Kidney (tissue), 14 donors: ENCODE results near the gene THSD4. TPM values are rescaled to one million over a fixed set of nuclear protein-coding genes. Genes with fewer than 3 reads are reported as not detected.
"Not testable (repeated sequence)": the region's sequence is repeated elsewhere in the genome, so short reads cannot be mapped to it uniquely, and the experiment has no call there.

Experiments
- DNase-seq, 5 donors: peaks; one replicate each; pipeline ENCODE4 v3.0.0-alpha.2; 2013 to 2020
- FAIRE-seq: peaks from 2 replicates; lab custom pipeline; 2012; peaks lifted over from hg19 to GRCh38; lab: Jason Lieb, UNC
- H3K27ac ChIP-seq, 2 donors: one replicate each; pipeline ENCODE4 v1.7.0; 2013; ENCODE audit warnings: low read depth in 2 of 2, low read length in 2 of 2, inconsistent platforms in 1 of 2
- H3K27me3 ChIP-seq: one replicate; pipeline ENCODE4 v1.7.1; 2013; ENCODE audit warnings: low read length, inconsistent platforms; ENCODE audit not compliant: control insufficient read depth, insufficient read depth
- H3K36me3 ChIP-seq, 3 donors: one replicate each; pipeline versions ENCODE4 v1.7.0 to v1.7.1; 2013; ENCODE audit warnings: low read length in 3 of 3, control low read depth in 1 of 3, inconsistent platforms in 1 of 3; ENCODE audit not compliant: insufficient read depth in 3 of 3, control insufficient read depth in 2 of 3
- H3K4me1 ChIP-seq, 3 donors: one replicate each; pipeline versions ENCODE4 v1.7.0 to v1.7.1; 2013; ENCODE audit warnings: low read length in 3 of 3, inconsistent platforms in 1 of 3, low read depth in 1 of 3; ENCODE audit not compliant: control insufficient read depth in 2 of 3, insufficient read depth in 2 of 3
- H3K4me3 ChIP-seq, 3 donors: one replicate each; pipeline versions ENCODE4 v1.7.0 to v1.8.1; 2013; ENCODE audit warnings: low read length in 3 of 3, control low read depth in 1 of 3, inconsistent platforms in 1 of 3
- H3K9ac ChIP-seq, 3 donors: one replicate each; pipeline versions ENCODE4 v1.7.0 to v1.7.1; 2013; ENCODE audit warnings: low read length in 3 of 3, control low read depth in 1 of 3, inconsistent platforms in 1 of 3
- H3K9me3 ChIP-seq, 3 donors: one replicate each; pipeline versions ENCODE4 v1.7.0 to v1.7.1; 2013; ENCODE audit warnings: low read length in 3 of 3, control low read depth in 1 of 3, inconsistent platforms in 1 of 3; ENCODE audit not compliant: control insufficient read depth in 2 of 3, insufficient read depth in 1 of 3
- intact Hi-C: fragments of 100-400 bp; cut with DNase I; formaldehyde crosslinking; loops from one replicate; pipeline ENCODE4 v1.11.1; 2022
- polyA plus RNA-seq: library from polyadenylated mRNA; stranded (reverse); fragments of 350-450 nt; fragmentation: Illumina TruSeq; extraction: RNeasy Lipid Tissue Mini Kit (QIAGEN cat#74804); gene quantifications from one replicate; pipeline ENCODE4 v1.2.3, GENCODE V29; 2014; ENCODE audit warnings: low read depth, low replicate concordance; ENCODE audit not compliant: insufficient read depth
- total RNA-seq: library from RNA; stranded (reverse); fragmentation: NEBNext Ultra II Directional; extraction: Animal tissue kit (Norgen Biotek cat#: 25700); gene quantifications from one replicate; pipeline ENCODE4 v1.2.1, GENCODE V29; 2021
- TF ChIP-seq, protein P1 (sequence below): IDR thresholded peaks from 3 replicates; pipeline ENCODE4 v1.5.1; 2012; ENCODE audit warnings: mild to moderate bottlenecking, moderate library complexity, borderline replicate concordance; ENCODE audit not compliant: insufficient read depth; ENCODE audit errors: extremely low read depth
- donor health status: control.
- donor health status: control.
- donor health status: control.
- donor health status: control.
- donor health status: control.
- donor health status: DM: yes; HTN: yes; CAD: no.
- donor health status: Normal renal cell carcinoma (clear cell type).

The THSD4 gene
- total and polyA plus RNA-seq, 2 donors from 2014 or later, result 9.4 to 36.3 TPM

DNA sequence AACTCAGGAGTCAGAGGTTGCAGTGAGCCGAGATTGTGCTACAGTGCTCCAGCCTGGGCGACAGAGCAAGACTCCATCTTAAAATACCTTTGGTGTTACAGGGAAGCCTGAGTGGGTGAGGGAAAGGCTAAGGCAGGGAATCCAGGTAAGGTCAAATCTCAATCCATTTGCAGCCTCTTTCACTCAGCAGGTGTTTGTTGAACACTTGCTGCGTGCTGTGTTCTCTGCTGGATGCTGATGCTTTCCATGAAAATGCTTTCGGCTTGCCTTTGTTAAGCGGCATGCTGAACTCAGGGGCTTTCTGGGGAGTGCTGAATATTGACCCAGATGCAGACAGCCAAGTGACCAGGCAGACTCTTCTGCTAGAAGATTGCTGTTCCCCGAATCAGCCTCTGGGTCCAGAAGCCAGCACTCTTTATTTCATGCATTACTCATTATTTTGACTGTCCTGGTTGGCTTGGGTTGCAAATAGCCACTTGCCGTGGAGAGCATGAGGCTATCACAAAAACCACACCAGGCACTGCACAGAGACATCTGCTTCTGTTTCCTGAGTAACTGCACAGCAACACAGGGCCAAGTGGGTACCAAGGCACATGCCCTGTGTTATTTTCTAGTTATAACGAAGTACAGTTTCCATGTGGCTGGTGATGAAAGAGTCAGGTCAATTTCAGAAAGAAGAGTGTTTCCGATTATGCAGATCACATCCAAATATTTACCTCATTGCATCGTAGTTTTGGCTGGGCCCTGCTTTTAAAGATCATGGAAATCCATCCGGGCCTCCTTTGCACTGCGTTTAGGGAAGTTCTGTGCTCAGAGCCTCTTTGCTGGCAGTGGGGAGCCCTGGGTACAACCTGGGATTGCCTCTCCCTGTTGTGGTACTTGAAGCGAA lies 88.6 kb downstream of the THSD4 start:
- H3K27ac ChIP-seq, result no peak overlapping the region
- H3K36me3 ChIP-seq, result no peaks in the 10 kb centered on the region
- peaks cover 0 to 3% (median 0%) of the 10 kb centered on the region in 3 donors for H3K4me1 ChIP-seq
- FAIRE-seq (no peak), DNase-seq (no peak)
- no peak overlapping the region for H3K4me3 ChIP-seq
- no peak overlapping the region for H3K9ac ChIP-seq
- no peaks in the 10 kb centered on the region for H3K27me3 ChIP-seq
- intact Hi-C loops, result no loop called here
- no peaks in the 10 kb centered on the region for H3K9me3 ChIP-seq
- TF ChIP-seq, protein P1, sequence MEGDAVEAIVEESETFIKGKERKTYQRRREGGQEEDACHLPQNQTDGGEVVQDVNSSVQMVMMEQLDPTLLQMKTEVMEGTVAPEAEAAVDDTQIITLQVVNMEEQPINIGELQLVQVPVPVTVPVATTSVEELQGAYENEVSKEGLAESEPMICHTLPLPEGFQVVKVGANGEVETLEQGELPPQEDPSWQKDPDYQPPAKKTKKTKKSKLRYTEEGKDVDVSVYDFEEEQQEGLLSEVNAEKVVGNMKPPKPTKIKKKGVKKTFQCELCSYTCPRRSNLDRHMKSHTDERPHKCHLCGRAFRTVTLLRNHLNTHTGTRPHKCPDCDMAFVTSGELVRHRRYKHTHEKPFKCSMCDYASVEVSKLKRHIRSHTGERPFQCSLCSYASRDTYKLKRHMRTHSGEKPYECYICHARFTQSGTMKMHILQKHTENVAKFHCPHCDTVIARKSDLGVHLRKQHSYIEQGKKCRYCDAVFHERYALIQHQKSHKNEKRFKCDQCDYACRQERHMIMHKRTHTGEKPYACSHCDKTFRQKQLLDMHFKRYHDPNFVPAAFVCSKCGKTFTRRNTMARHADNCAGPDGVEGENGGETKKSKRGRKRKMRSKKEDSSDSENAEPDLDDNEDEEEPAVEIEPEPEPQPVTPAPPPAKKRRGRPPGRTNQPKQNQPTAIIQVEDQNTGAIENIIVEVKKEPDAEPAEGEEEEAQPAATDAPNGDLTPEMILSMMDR, result no peak

DNA sequence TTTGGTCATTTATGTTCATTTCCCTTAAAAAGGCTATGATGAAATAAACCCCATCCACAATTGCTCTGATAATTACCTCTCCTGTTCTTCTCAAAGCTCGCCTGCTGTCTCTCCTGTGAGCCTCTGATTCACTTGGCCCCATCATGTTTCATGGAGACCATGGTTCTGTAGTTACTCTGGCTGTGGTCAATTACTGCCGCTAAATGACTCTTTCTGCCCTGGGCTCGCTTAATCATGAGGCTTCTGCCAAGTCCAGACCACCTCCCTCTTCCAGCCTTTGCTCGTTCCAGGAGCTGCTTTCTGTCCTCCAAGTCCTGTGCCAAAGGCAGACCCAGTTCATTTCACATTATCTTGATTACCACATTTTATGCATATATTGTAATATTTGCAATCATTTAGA lies 91.9 kb downstream of the THSD4 start:
- Histone ChIP-seq H3K9ac (no peak overlapping the region), H3K4me3 (no peak overlapping the region), H3K27ac (no peak overlapping the region), H3K36me3 (no peaks in the 10 kb centered on the region), H3K9me3 (no peaks in the 10 kb centered on the region), H3K27me3 (no peaks in the 10 kb centered on the region), H3K4me1 (no peaks in the 10 kb centered on the region)
- DNase-seq (no peak), FAIRE-seq (no peak)
- TF ChIP-seq, protein P1, result no peak
- intact Hi-C loops, result no loop called here

- no peaks in the 10 kb centered on the region for H3K27me3 ChIP-seq
- DNase-seq, result no peak
- TF ChIP-seq, protein P1, result no peak
- H3K27ac ChIP-seq, result no peak overlapping the region
- H3K9ac ChIP-seq, result no peak overlapping the region
- no peaks in the 10 kb centered on the region for H3K4me1 ChIP-seq
- H3K4me3 ChIP-seq, result no peak overlapping the region
- intact Hi-C loops, result no loop called here
- H3K36me3 ChIP-seq, result no peaks in the 10 kb centered on the region
- no peaks in the 10 kb centered on the region for H3K9me3 ChIP-seq
- no peak for FAIRE-seq
Observed at GRCh38 chr15:71212146-71212545, 96.9 kb downstream of the THSD4 start.

DNA sequence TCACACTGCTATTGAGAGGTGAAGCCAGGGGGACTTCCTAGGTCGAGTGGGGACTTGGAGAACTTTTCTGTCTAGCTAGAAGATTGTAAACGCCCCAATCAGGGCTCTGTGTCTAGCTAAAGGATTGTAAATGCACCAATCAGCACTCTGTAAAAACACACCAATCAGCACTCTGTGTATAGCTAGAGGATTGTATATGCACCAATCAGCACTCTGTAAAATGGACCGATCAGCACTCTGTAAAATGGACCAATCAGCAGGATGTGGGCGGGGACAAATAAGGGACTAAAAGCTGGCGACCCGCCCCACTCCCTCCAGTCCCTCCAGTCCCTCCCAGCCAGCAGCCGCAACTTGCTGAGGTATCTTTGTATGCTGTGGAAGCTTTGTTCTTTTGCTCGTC lies 98.7 kb downstream of the THSD4 start:
- H3K4me3 ChIP-seq, H3K9me3 ChIP-seq, intact Hi-C loops, FAIRE-seq, H3K27me3 ChIP-seq, H3K36me3 ChIP-seq, H3K4me1 ChIP-seq, H3K27ac ChIP-seq, DNase-seq, H3K9ac ChIP-seq: not testable (repeated sequence)
